ENCODE measurements around the gene CDK5R2. TPM values are rescaled to one million over a fixed set of nuclear protein-coding genes. Genes with fewer than 3 reads are reported as not detected.

The CDK5R2 gene
- 1 to 10 TPM in 3 of 9 donors, under 1 TPM in 3, not detected in 3; 0.13 to 8.7 (median 1.1) TPM for total RNA-seq
- polyA plus RNA-seq: 10 to 100 TPM in 1 of 3 donors, 1 to 10 TPM in 2; 1.7 to 10.4 (median 5.0) TPM
- long read RNA-seq, donor 1: 0 reads
- long read RNA-seq, donor 2: 0 reads
- long read RNA-seq, donor 3: 0 reads
- long read RNA-seq, donor 4: 0 reads
- long read RNA-seq, donor 5: 0 reads
- long read RNA-seq, donor 6: 0 reads
- long read RNA-seq, donor 7: 0 reads
- long read RNA-seq, donor 8: 0 reads
- long read RNA-seq, donor 9: 0 reads
- long read RNA-seq, donor 10, partial matches to known transcripts: 0 of 4 reads
- long read RNA-seq, donor 10, other reads (novel, unspliced or antisense): 0 of 4 reads

- H3K27me3 ChIP-seq: peaks cover 52% of the 10 kb centered on the region
Observed at GRCh38 chr2:218959141-218959731, at the start of gene CDK5R2. Gene CDK5R2, plus strand, starts transcription at chr2:218959666. Its CDS starts 155 bp downstream, at chr2:218959821.

DNA sequence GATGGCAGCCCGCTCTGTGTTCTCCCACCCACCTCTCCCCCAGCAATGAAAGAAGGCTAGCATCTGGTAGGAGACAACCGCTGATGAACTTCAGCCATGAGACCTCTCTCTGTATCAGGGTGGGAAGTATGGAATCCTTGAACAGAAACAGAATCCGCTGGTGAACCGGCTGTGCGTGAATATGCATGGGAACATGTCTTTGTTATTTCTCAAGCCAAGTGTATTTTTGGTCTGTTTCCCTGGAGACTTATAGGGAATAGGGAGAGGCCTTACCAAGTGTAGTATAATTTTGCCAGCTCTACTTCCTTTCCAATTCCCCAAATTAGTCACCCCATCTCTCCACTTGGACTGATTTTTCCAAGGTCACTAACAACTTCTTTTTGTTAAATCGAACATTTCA is 48.7 kb upstream of the CDK5R2 start:
- DNase-seq: no peak
- intact Hi-C loops (cut with DNase I): no loop called here
- Histone ChIP-seq H3K27me3 (no peaks in the 10 kb centered on the region), H3K4me1 (replicated peaks in 1 of 2) (peaks cover 6% of the 10 kb centered on the region in 2 donors), H3K9me3 (replicated peaks in 1 of 3) (no peaks in the 10 kb centered on the region), H3K4me3 (no peak overlapping the region), H3K27ac (no peak overlapping the region), H3K36me3 (replicated peaks in 1 of 2) (no peaks in the 10 kb centered on the region)
- WGBS, 4 donors: 80 to 91% (median 84%) methylated on average over 6 of the region's 6 CpGs
- no peak for TF ChIP-seq POLR2A (IDR thresholded peaks at IDR 0.05)
- TF ChIP-seq, protein P1, sequence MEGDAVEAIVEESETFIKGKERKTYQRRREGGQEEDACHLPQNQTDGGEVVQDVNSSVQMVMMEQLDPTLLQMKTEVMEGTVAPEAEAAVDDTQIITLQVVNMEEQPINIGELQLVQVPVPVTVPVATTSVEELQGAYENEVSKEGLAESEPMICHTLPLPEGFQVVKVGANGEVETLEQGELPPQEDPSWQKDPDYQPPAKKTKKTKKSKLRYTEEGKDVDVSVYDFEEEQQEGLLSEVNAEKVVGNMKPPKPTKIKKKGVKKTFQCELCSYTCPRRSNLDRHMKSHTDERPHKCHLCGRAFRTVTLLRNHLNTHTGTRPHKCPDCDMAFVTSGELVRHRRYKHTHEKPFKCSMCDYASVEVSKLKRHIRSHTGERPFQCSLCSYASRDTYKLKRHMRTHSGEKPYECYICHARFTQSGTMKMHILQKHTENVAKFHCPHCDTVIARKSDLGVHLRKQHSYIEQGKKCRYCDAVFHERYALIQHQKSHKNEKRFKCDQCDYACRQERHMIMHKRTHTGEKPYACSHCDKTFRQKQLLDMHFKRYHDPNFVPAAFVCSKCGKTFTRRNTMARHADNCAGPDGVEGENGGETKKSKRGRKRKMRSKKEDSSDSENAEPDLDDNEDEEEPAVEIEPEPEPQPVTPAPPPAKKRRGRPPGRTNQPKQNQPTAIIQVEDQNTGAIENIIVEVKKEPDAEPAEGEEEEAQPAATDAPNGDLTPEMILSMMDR (IDR thresholded peaks at IDR 0.05): no peak

More at GRCh38 chr2:218959141-218959731, at the start of gene CDK5R2:
- peak within 1 kb of the TSS in 1 of 5 donors; percentile 76 for H3K27ac ChIP-seq
- 0 to 4% (median 1%) methylated on average over 1 to 37 of the region's 37 CpGs for WGBS, 4 donors
- peak; percentile 50 to 95 (median 79) for DNase-seq
- H3K4me1 ChIP-seq (replicated peaks in 1 of 2): peaks cover 0 to 4% of the 10 kb centered on the region in 2 donors
- H3K36me3 ChIP-seq (replicated peaks in 1 of 2): no peaks in the 10 kb centered on the region
- H3K4me3 ChIP-seq: peak within 1 kb of the TSS in 1 of 4 donors; percentile 55
- intact Hi-C loops (cut with DNase I): no loop called here
- TF ChIP-seq POLR2A (IDR thresholded peaks at IDR 0.05): peak in 1 of 2 donors; percentile 16
- TF ChIP-seq, protein P1 (IDR thresholded peaks at IDR 0.05): no peak
- H3K9me3 ChIP-seq (replicated peaks in 1 of 3): no peaks in the 10 kb centered on the region

- DNase-seq: no peak
- H3K4me1 ChIP-seq (replicated peaks in 1 of 2): no peaks in the 10 kb centered on the region
- WGBS, 4 donors: 81 to 86% (median 82%) methylated on average over 1 of the region's 1 CpG
- no peak overlapping the region for H3K27ac ChIP-seq
- no peak for TF ChIP-seq POLR2A (IDR thresholded peaks at IDR 0.05)
- TF ChIP-seq, protein P1 (IDR thresholded peaks at IDR 0.05): no peak
- no peaks in the 10 kb centered on the region for H3K27me3 ChIP-seq
- no peaks in the 10 kb centered on the region for H3K36me3 ChIP-seq (replicated peaks in 1 of 2)
- intact Hi-C loops (cut with DNase I): no loop called here
- H3K4me3 ChIP-seq: no peak overlapping the region
- H3K9me3 ChIP-seq (replicated peaks in 1 of 3): no peaks in the 10 kb centered on the region
Observed at GRCh38 chr2:218920504-218920903, 39.0 kb upstream of the CDK5R2 start.

DNA sequence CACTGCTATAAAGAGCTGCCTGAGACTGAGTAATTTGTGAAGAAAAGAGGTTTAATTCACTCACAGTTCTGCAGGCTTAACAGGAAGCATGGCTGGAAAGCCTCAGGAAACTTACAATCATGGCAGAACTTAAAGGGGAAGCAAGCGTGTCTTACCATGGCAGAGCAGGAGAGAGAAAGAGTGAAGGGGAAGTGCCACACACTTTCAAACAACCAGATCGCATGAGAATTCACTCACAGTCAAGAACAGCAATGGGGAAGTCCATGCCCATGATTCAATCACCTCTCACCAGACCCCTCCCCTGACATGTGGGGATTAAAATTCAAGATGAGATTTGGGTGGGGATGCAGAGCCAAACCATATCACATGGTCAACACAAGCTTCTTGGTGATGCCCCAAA is 34.7 kb upstream of the CDK5R2 start:
- Histone ChIP-seq H3K4me3 (no peak overlapping the region), H3K36me3 (replicated peaks in 1 of 2) (no peaks in the 10 kb centered on the region), H3K9me3 (replicated peaks in 1 of 3) (no peaks in the 10 kb centered on the region), H3K27me3 (no peaks in the 10 kb centered on the region), H3K4me1 (replicated peaks in 1 of 2) (no peaks in the 10 kb centered on the region), H3K27ac (no peak overlapping the region)
- DNase-seq: no peak
- 75 to 89% (median 77%) methylated on average over 2 of the region's 2 CpGs for WGBS, 4 donors
- intact Hi-C loops (cut with DNase I): no loop called here
- TF ChIP-seq, protein P1 (IDR thresholded peaks at IDR 0.05): no peak
- TF ChIP-seq POLR2A (IDR thresholded peaks at IDR 0.05): no peak
